ENCODE results near the gene BAHCC1.
A peak's percentile ranks its signal among the peaks of the same experiment; 100 is the strongest.

BAHCC1 gene

GRCh38 chr17:81493198-81494038 lies 98.2 kb downstream of the BAHCC1 start:
- DNase-seq (ENCODE audit: low read depth), result no peak

- DNase-seq (ENCODE audit: low read depth), result no peak
These were observed 99.5 kb downstream of the BAHCC1 start for GRCh38 chr17:81494626-81495377.

GRCh38 chr17:81498953-81499600 lies 103.8 kb downstream of the BAHCC1 start:
- no peak for DNase-seq (ENCODE audit: low read depth)

GRCh38 chr17:81499601-81499970 lies 104.3 kb downstream of the BAHCC1 start:
- no peak for DNase-seq (ENCODE audit: low read depth)

- DNase-seq (ENCODE audit: low read depth), result no peak
These were observed 104.8 kb downstream of the BAHCC1 start for GRCh38 chr17:81500047-81500446.

GRCh38 chr17:81502471-81503017 lies 107.3 kb downstream of the BAHCC1 start:
- no peak for DNase-seq (ENCODE audit: low read depth)

GRCh38 chr17:81503619-81504018 lies 108.4 kb downstream of the BAHCC1 start:
- DNase-seq (ENCODE audit: low read depth), result no peak

- DNase-seq (ENCODE audit: low read depth), result no peak
These were observed 113.5 kb downstream of the BAHCC1 start for GRCh38 chr17:81508639-81509206.

- DNase-seq (ENCODE audit: low read depth), result no peak
These were observed 114.1 kb downstream of the BAHCC1 start for GRCh38 chr17:81509207-81509971.

GRCh38 chr17:81509972-81510784 lies 114.9 kb downstream of the BAHCC1 start:
- DNase-seq (ENCODE audit: low read depth), result no peak

- peak; percentile 10 for DNase-seq (ENCODE audit: low read depth)
These were observed 115.7 kb downstream of the BAHCC1 start for GRCh38 chr17:81510785-81511553.

- DNase-seq (ENCODE audit: low read depth), result no peak
These were observed 116.2 kb downstream of the BAHCC1 start for GRCh38 chr17:81511554-81511803.

- DNase-seq (ENCODE audit: low read depth), result peak; percentile 39
These were observed 116.7 kb downstream of the BAHCC1 start for GRCh38 chr17:81511804-81512561.

GRCh38 chr17:81512562-81513371 lies 117.5 kb downstream of the BAHCC1 start, which contains the start of gene ACTG1:
ACTG1 (minus strand) TSS chr17:81512799; CDS start chr17:81512354, 445 bp downstream.
- DNase-seq (ENCODE audit: low read depth), result peak; percentile 88

- peak; percentile 48 for DNase-seq (ENCODE audit: low read depth)
These were observed 118.1 kb downstream of the BAHCC1 start for GRCh38 chr17:81513372-81513752.

- no peak for DNase-seq (ENCODE audit: low read depth)
These were observed 118.7 kb downstream of the BAHCC1 start for GRCh38 chr17:81513753-81514488.

GRCh38 chr17:81514489-81514738 lies 119.2 kb downstream of the BAHCC1 start:
- no peak for DNase-seq (ENCODE audit: low read depth)

Data from stimulated activated CD8-positive, alpha-beta memory T cell treated with anti-CD3 and anti-CD28 coated beads, Interleukin-12 subunit alpha, Interleukin-12 subunit beta, amount 100 ng/mL, for 1 hour (primary cell).